ENCODE data around the gene PTPRN2. TPM values are rescaled to one million over a fixed set of nuclear protein-coding genes. Genes with fewer than 3 reads are reported as not detected.

The PTPRN2 gene
- total RNA-seq, 1 experiment from 2014 or later: 0.11 TPM

- Histone ChIP-seq H3K4me1 (ENCODE audit: insufficient read depth, low read length, poor library complexity, severe bottlenecking) (no peaks in the 10 kb centered on the region), H3K9me3 (ENCODE audit: low read depth, low read length, poor library complexity, severe bottlenecking) (peaks cover 22% of the 10 kb centered on the region), H3K4me3 (ENCODE audit: low read depth, low read length, poor library complexity, severe bottlenecking) (no peak overlapping the region), H3K27ac (ENCODE audit: low read depth, low read length, poor library complexity, severe bottlenecking) (no peak overlapping the region), H3K27me3 (replicated peaks; ENCODE audit: insufficient read depth, low read depth, low read length, poor library complexity) (no peaks in the 10 kb centered on the region), H3K36me3 (ENCODE audit: insufficient read depth, low read length, poor library complexity, severe bottlenecking) (no peaks in the 10 kb centered on the region)
- no TSS peak for BruUV-seq (replicated peaks)
- ChIA-PET POLR2A (ENCODE audit: low non-redundant PET) (no interaction called here), CTCF (no interaction called here)
- intact Hi-C loops (cut with micrococcal nuclease; ENCODE audit: unreplicated experiment): no loop called here
- no peak for DNase-seq (ENCODE audit: low spot score)
- TF ChIP-seq CTCF (conservative IDR thresholded peaks at IDR 0.05; ENCODE audit: low read depth, low read length): no peak
- TF ChIP-seq EZH2 (IDR thresholded peaks at IDR 0.05; ENCODE audit: borderline replicate concordance, low read depth, low read length, poor library complexity, severe bottlenecking): no peak
Measured at GRCh38 chr7:157944734-157945291, 642.8 kb downstream of the PTPRN2 start.

- POLR2A ChIA-PET (ENCODE audit: low non-redundant PET): no interaction called here
- BruUV-seq (replicated peaks): no TSS peak
- intact Hi-C loops (cut with micrococcal nuclease; ENCODE audit: unreplicated experiment): no loop called here
- Histone ChIP-seq H3K27me3 (replicated peaks; ENCODE audit: insufficient read depth, low read depth, low read length, poor library complexity) (no peaks in the 10 kb centered on the region), H3K4me3 (ENCODE audit: low read depth, low read length, poor library complexity, severe bottlenecking) (no peak overlapping the region), H3K9me3 (ENCODE audit: low read depth, low read length, poor library complexity, severe bottlenecking) (peaks cover 22% of the 10 kb centered on the region), H3K27ac (ENCODE audit: low read depth, low read length, poor library complexity, severe bottlenecking) (no peak overlapping the region), H3K36me3 (ENCODE audit: insufficient read depth, low read length, poor library complexity, severe bottlenecking) (no peaks in the 10 kb centered on the region), H3K4me1 (ENCODE audit: insufficient read depth, low read length, poor library complexity, severe bottlenecking) (no peaks in the 10 kb centered on the region)
- CTCF ChIA-PET: no interaction called here
- TF ChIP-seq CTCF (conservative IDR thresholded peaks at IDR 0.05; ENCODE audit: low read depth, low read length) (no peak), EZH2 (IDR thresholded peaks at IDR 0.05; ENCODE audit: borderline replicate concordance, low read depth, low read length, poor library complexity, severe bottlenecking) (no peak)
- DNase-seq (ENCODE audit: low spot score): no peak
Measured at GRCh38 chr7:157944051-157944450, 643.6 kb downstream of the PTPRN2 start.

- BruUV-seq (replicated peaks): no TSS peak
- peaks cover 26% of the 10 kb centered on the region for H3K9me3 ChIP-seq (ENCODE audit: low read depth, low read length, poor library complexity, severe bottlenecking)
- no peak for DNase-seq (ENCODE audit: low spot score)
- intact Hi-C loops (cut with micrococcal nuclease; ENCODE audit: unreplicated experiment): no loop called here
- no peak overlapping the region for H3K27ac ChIP-seq (ENCODE audit: low read depth, low read length, poor library complexity, severe bottlenecking)
- ChIA-PET POLR2A (ENCODE audit: low non-redundant PET) (no interaction called here), CTCF (no interaction called here)
- no peaks in the 10 kb centered on the region for H3K4me1 ChIP-seq (ENCODE audit: insufficient read depth, low read length, poor library complexity, severe bottlenecking)
- H3K4me3 ChIP-seq (ENCODE audit: low read depth, low read length, poor library complexity, severe bottlenecking): no peak overlapping the region
- H3K27me3 ChIP-seq (replicated peaks; ENCODE audit: insufficient read depth, low read depth, low read length, poor library complexity): no peaks in the 10 kb centered on the region
- no peaks in the 10 kb centered on the region for H3K36me3 ChIP-seq (ENCODE audit: insufficient read depth, low read length, poor library complexity, severe bottlenecking)
- no peak for TF ChIP-seq EZH2 (IDR thresholded peaks at IDR 0.05; ENCODE audit: borderline replicate concordance, low read depth, low read length, poor library complexity, severe bottlenecking)
- no peak for TF ChIP-seq CTCF (conservative IDR thresholded peaks at IDR 0.05; ENCODE audit: low read depth, low read length)
Measured at GRCh38 chr7:157943561-157943960, 644.1 kb downstream of the PTPRN2 start.

Data from A673 (cell line).